Muscle layer of duodenum (tissue), 2 donors: ENCODE measurements around the gene WDFY4.

Experiments
- H3K27ac ChIP-seq: one replicate; pipeline ENCODE4 v1.7.0; 2013; ENCODE audit warnings: mild to moderate bottlenecking, low read length
- H3K27me3 ChIP-seq: one replicate; pipeline ENCODE4 v1.7.0; 2013; ENCODE audit warnings: low read depth, mild to moderate bottlenecking, control low read depth, low read length
- H3K36me3 ChIP-seq, 2 donors: one replicate each; pipeline ENCODE4 v1.7.0; 2013; ENCODE audit warnings: low read length in 2 of 2, control low read depth in 1 of 2, mild to moderate bottlenecking in 1 of 2; ENCODE audit not compliant: insufficient read depth in 2 of 2, control insufficient read depth in 1 of 2
- H3K4me1 ChIP-seq, 2 donors: one replicate each; pipeline ENCODE4 v1.7.0; 2013; ENCODE audit warnings: low read length in 2 of 2, mild to moderate bottlenecking in 2 of 2, control low read depth in 1 of 2, moderate library complexity in 1 of 2; ENCODE audit not compliant: insufficient read depth in 2 of 2, control insufficient read depth in 1 of 2
- H3K4me3 ChIP-seq, 2 donors: one replicate each; pipeline ENCODE4 v1.7.0; 2013; ENCODE audit warnings: low read length in 2 of 2, low read depth in 1 of 2, mild to moderate bottlenecking in 1 of 2
- H3K9me3 ChIP-seq, 2 donors: one replicate each; pipeline ENCODE4 v1.7.0; 2013; ENCODE audit warnings: low read length in 2 of 2, control low read depth in 1 of 2, mild to moderate bottlenecking in 1 of 2; ENCODE audit not compliant: control insufficient read depth in 1 of 2
- donor health status: healthy.

Gene WDFY4

DNA sequence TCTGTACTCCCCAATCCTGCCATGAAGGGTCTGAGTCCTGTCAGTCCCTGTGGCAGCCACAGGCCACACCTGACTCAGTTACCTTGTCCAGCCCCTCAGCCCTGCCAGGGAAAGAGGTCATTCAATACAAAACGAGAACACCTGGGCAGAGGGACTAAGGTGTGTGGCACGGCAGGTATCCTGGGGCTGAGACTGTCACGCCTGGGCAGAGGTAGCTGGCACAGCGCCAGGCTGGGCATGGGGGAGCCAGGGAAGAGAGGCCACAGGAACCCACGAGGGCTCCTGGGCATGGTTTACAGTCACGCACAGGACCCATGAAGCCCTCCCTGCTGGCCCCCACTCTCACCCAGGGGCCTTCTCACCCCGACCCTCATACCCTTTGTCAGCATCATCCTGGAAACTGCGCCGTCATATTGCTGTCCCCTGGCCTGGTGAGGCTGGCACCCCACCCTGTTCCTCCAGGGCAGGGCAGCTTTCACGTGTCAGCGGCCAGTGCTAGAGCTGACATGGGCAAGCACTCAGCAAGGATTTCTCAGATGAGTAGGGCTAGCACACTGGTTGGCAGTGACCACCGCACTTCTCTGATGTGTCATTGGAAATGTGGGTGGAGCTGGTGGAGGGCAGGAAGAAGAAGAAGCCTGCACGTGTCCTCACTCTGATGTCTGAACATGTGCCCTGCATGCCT is 212.2 kb downstream of the WDFY4 start:
- H3K36me3 ChIP-seq: no peaks in the 10 kb centered on the region
- H3K9me3 ChIP-seq: no peaks in the 10 kb centered on the region
- H3K4me3 ChIP-seq: no peak overlapping the region
- H3K27me3 ChIP-seq: no peaks in the 10 kb centered on the region
- H3K4me1 ChIP-seq: no peaks in the 10 kb centered on the region
- no peak overlapping the region for H3K27ac ChIP-seq

DNA sequence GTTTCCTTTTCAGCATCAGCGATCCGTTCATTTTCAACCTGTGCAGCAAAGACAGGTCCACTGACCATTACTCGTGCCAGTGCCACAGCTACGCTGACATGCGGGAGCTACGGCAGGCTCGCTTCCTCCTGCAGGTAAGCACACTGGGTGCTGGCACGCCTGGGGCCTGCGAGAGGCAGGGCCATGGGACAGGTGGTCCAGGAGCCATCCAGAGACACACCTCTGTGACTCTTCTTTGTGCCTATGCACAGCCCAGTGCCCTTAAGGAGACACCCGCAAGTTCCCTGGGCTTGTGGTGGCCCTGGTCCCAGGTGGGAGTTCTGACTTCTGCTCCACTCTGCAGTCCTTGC is 212.7 kb downstream of the WDFY4 start:
- Histone ChIP-seq H3K4me3 (no peak overlapping the region), H3K36me3 (no peaks in the 10 kb centered on the region), H3K27ac (no peak overlapping the region), H3K9me3 (no peaks in the 10 kb centered on the region), H3K4me1 (no peaks in the 10 kb centered on the region), H3K27me3 (no peaks in the 10 kb centered on the region)

DNA sequence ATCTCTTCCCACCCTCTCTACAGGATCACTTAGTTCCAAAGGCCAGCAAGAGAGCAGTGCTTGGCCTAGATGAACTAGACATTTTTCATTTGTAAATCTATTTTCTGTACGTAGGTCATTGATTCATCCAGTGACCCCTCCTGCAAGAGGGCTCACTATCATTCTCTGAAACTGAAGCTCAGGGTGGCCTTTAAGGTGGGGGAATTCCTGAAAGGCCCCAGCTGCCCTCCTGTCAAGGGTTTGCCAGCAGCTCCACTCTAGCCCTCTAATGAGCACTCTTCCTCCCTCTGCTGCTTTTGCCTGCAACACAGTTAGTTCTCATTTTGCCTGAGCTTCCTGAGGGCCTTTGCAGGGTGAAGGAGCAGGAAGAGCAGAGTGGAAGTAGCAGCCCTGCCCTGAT is 213.8 kb downstream of the WDFY4 start:
- H3K36me3 ChIP-seq: no peaks in the 10 kb centered on the region
- H3K27me3 ChIP-seq: no peaks in the 10 kb centered on the region
- H3K9me3 ChIP-seq: no peaks in the 10 kb centered on the region
- H3K27ac ChIP-seq: no peak overlapping the region
- H3K4me3 ChIP-seq: no peak overlapping the region
- H3K4me1 ChIP-seq: no peaks in the 10 kb centered on the region

DNA sequence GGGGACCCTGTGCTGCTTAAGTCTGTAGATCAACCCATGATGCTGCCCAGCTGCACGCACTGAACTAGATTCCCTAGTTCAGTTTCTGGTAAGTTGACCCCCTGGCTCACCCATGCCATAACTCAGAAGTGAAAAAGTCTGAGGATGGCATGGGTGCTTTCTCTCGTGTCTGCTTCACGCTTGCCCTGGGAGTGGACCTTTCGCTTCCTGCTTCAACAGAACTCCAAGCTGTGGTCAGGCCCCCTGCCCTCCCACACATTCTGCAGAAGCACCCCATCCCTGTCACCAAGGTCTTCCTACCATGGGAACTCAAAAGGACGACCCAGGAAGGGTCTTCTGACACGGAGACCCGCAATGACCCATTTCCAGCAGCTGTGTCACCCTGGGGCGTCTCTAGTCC is 215.1 kb downstream of the WDFY4 start:
- no peaks in the 10 kb centered on the region for H3K9me3 ChIP-seq
- H3K27ac ChIP-seq: no peak overlapping the region
- H3K36me3 ChIP-seq: no peaks in the 10 kb centered on the region
- H3K4me3 ChIP-seq: no peak overlapping the region
- no peaks in the 10 kb centered on the region for H3K27me3 ChIP-seq
- H3K4me1 ChIP-seq: no peaks in the 10 kb centered on the region

DNA sequence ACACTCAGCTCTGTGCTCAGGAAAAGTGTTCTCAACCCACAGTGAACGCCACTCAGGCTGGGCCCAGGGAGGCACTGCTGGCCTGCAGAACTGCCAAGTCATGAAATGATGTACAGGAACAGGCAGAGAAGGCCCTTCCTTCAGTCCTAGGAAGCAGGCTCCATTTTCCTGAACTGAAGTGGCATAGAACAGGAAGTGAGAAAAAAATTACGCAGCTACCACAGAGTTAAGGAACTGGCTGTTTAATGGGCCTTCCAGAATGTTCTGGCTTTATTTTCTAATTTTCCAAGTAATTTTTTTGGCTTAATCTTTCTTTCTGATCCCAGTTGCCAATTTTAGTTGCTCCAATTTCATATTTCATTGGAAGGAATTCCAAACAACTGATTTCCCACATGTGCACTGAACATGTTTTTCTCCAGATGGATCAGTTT is 215.7 kb downstream of the WDFY4 start:
- Histone ChIP-seq H3K4me1 (no peaks in the 10 kb centered on the region), H3K4me3 (no peak overlapping the region), H3K9me3 (no peaks in the 10 kb centered on the region), H3K36me3 (no peaks in the 10 kb centered on the region), H3K27me3 (no peaks in the 10 kb centered on the region), H3K27ac (no peak overlapping the region)

DNA sequence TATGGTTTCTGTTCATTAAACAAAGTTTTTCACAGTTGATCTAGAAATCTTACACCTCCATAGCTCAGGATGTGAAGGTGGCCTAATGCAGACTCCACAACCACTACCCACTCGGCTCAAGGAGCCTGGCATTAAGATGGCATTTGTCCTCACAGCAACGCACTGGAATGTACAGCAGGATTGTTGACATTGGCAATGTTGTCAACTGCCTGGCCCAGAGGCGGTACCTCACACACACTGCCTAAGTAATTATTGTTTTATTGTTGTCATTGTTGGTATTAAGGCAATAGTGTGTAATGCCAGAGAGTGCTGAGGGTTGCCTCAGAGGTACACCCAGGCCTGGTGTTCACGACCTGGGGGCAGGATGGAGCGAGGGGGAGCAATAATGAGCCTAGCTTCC is 216.6 kb downstream of the WDFY4 start:
- H3K9me3 ChIP-seq: no peaks in the 10 kb centered on the region
- no peak overlapping the region for H3K4me3 ChIP-seq
- H3K36me3 ChIP-seq: no peaks in the 10 kb centered on the region
- no peaks in the 10 kb centered on the region for H3K4me1 ChIP-seq
- no peaks in the 10 kb centered on the region for H3K27me3 ChIP-seq
- H3K27ac ChIP-seq: no peak overlapping the region

DNA sequence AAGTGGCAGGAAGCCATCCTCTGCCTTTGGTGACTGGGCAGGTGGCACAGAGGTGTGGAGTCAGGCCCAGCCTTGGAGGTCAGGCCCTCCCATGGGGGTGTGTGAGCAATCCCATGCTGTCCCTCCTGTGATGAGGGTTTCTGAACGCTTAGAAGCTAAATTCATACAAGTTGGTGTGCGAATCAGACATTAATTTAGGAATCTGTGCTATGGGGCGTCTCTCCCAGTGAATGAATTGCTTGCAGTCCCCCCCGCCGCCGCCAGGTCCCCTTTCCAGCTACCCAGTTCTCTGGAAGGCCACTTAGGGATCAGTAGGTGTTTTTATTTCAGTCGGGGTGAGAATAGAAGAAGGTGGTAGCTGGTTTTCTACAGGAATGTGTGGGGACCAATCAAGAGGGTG is 217.4 kb downstream of the WDFY4 start:
- Histone ChIP-seq H3K4me1 (no peaks in the 10 kb centered on the region), H3K27me3 (no peaks in the 10 kb centered on the region), H3K9me3 (no peaks in the 10 kb centered on the region), H3K36me3 (no peaks in the 10 kb centered on the region), H3K4me3 (no peak overlapping the region), H3K27ac (no peak overlapping the region)

DNA sequence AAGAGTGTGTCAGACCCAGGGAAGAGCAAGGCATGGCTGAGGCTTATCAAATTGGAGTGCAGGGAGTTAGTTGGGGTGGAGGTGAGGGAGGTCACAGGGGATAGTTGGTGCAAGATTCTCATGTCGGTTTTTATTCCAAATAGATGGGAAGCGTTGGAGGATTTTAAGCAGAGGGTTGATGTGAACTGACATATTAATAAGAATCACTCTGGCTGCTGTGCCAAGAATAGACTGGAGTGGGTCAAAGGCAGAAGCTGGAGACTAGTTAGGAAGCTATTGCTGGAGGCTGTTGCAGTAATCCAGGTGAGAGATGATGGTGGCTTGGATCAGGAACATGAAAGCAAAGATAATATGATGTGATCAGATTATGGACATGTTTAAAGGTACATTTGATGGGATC is 218.5 kb downstream of the WDFY4 start:
- Histone ChIP-seq H3K27me3 (no peaks in the 10 kb centered on the region), H3K4me1 (no peaks in the 10 kb centered on the region), H3K36me3 (no peaks in the 10 kb centered on the region), H3K9me3 (no peaks in the 10 kb centered on the region), H3K27ac (no peak overlapping the region), H3K4me3 (no peak overlapping the region)

DNA sequence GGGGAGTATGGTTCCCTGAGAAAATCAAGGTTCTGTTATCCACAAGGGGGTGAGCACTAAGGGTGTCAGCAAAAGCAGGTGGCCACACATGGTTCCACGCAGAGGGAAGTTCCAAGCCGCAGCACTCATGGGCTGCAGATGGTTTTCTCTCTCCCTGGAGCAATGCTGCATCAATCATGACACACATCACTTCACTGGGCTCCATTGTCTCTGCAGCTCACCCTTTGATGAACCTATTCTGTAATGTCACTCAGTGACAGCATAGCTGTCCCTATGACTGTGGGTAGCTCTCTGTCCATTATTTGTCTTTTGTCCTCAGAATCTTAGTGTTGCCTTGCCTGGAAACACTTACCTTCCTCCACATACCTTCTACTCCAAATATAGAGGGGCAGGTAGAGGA is 220.2 kb downstream of the WDFY4 start:
- Histone ChIP-seq H3K4me3 (no peak overlapping the region), H3K27ac (no peak overlapping the region), H3K9me3 (no peaks in the 10 kb centered on the region), H3K27me3 (no peaks in the 10 kb centered on the region), H3K4me1 (no peaks in the 10 kb centered on the region), H3K36me3 (no peaks in the 10 kb centered on the region)

DNA sequence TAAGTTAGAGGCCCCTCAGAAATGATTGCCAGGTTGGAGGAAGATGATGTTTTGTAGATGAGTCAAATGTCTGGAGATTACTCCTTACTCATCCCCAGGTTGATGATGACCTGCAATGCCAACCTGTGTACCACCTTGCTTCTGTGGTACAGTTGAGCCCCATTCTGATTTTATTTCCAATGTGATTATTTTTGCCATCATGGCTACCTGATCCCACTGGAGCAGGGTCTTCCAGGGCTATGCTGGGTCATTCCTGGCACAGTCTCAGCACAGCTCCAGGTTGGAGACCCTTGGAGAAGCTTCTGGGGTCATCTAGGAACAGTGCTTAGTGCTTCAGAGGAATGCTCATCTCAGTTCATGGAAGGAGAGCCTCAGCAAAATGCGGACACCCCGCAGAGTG is 220.6 kb downstream of the WDFY4 start:
- Histone ChIP-seq H3K36me3 (no peaks in the 10 kb centered on the region), H3K4me1 (no peaks in the 10 kb centered on the region), H3K27me3 (no peaks in the 10 kb centered on the region), H3K9me3 (no peaks in the 10 kb centered on the region), H3K4me3 (no peak overlapping the region), H3K27ac (no peak overlapping the region)

DNA sequence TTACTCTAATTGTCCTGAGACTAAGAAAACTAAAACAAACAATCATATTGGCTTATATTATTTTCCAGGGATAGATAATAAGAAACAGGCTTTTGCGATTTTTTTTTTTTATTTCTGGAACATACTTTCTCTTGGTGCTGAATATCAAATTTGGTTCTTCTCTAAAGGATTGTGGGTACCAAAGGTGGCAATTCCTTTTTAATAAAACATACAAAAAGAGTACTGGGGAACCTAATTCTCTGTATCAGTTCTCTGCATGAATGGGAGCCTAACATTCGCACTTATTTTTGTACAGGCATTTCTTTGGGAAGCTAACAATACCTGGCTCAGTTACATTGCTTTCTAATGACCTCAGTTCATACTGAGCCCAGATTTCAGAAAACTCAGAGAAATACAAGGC is 222.2 kb downstream of the WDFY4 start:
- Histone ChIP-seq H3K27me3 (no peaks in the 10 kb centered on the region), H3K36me3 (no peaks in the 10 kb centered on the region), H3K4me1 (no peaks in the 10 kb centered on the region), H3K4me3 (no peak overlapping the region), H3K27ac (no peak overlapping the region), H3K9me3 (no peaks in the 10 kb centered on the region)

DNA sequence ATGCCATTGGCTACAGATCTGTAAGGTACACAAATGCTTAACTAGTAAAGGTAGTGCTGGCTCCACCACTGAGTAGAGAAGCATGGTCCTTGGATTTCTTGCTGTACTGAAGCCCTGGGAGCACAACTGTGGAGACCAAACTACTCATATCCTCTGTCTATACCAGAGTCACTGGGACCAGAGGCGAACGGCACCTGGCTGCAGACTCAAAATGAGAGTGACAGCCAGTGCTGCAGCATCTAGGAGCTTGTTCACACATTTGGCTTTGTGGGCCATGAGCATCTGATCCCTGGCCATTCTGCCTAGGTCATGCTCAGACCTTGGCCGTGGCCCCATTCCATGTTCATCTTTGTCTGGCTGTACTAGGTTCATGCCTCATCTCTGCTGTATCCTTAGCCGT is 223.1 kb downstream of the WDFY4 start:
- Histone ChIP-seq H3K4me3 (no peak overlapping the region), H3K4me1 (no peaks in the 10 kb centered on the region), H3K27me3 (no peaks in the 10 kb centered on the region), H3K27ac (no peak overlapping the region), H3K36me3 (no peaks in the 10 kb centered on the region), H3K9me3 (no peaks in the 10 kb centered on the region)
